ENCODE data around the gene RGL2. TPM values are rescaled to one million over a fixed set of nuclear protein-coding genes. Genes with fewer than 3 reads are reported as not detected.

RGL2 gene
- total RNA-seq: 20.6 and 26.8 TPM in 2 replicates

GRCh38 chr6:33298773-33299236 lies at the start of gene RGL2:
Gene RGL2, minus strand, starts transcription at chr6:33298942. Its CDS starts 332 bp downstream, at chr6:33298610.

GRCh38 chr6:33317669-33318425 lies 19.1 kb upstream of the RGL2 start, which contains the start of gene ZBTB22:
Gene ZBTB22, minus strand, starts transcription at chr6:33317744. Its CDS starts 828 bp downstream, at chr6:33316916.

DNA sequence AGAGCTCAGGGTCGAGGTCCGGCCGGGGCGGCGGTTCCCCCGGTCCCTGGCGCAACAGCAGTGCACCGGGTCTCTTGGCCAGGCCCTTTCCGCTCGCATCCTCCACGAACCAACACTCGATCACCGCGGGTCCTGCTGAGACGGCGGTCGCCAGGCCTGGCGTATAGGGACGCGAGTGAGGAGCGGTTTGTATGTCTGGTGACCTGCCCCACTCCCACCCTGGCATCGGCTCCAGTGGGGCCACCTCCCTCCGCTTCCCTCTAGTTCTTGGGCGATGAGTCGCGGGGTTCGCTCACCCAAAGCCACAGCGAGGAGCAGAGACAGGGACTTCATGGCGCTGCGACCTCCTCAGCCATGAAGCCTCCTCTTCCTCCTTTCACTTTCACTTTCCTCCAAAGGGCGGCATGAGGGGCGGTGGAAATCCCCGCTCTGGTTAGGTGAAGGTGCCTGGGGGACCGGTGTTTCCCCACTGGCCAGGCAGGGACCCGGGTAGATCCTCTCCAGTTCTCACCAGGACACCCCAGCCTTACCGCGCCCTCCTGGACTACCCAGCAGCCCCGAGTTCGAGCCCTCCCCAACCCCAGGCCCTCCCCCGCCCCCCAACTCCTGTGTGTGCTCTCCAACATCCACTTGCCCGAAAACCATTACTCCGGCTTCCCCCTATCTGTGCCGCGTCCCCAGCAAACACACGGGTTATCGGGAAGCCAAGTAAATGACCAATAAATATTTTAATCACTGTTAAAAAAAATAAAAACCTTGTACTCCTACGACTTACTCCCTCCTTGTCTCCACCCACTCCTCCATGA lies 15.2 kb upstream of the RGL2 start, which contains the start of gene TAPBP:
TSS of gene TAPBP (minus strand) at position 370 of the 806 bp plus-strand sequence. CDS start at position 333, 37 bp downstream.

GRCh38 chr6:33288921-33289783 lies 9.6 kb downstream of the RGL2 start, which contains the start of the genes PFDN6 and WDR46:
Gene PFDN6, plus strand, starts transcription at chr6:33289601. Its CDS starts 256 bp downstream, at chr6:33289857.
Gene WDR46, minus strand, starts transcription at chr6:33289239. Its CDS starts 69 bp downstream, at chr6:33289170.

DNA sequence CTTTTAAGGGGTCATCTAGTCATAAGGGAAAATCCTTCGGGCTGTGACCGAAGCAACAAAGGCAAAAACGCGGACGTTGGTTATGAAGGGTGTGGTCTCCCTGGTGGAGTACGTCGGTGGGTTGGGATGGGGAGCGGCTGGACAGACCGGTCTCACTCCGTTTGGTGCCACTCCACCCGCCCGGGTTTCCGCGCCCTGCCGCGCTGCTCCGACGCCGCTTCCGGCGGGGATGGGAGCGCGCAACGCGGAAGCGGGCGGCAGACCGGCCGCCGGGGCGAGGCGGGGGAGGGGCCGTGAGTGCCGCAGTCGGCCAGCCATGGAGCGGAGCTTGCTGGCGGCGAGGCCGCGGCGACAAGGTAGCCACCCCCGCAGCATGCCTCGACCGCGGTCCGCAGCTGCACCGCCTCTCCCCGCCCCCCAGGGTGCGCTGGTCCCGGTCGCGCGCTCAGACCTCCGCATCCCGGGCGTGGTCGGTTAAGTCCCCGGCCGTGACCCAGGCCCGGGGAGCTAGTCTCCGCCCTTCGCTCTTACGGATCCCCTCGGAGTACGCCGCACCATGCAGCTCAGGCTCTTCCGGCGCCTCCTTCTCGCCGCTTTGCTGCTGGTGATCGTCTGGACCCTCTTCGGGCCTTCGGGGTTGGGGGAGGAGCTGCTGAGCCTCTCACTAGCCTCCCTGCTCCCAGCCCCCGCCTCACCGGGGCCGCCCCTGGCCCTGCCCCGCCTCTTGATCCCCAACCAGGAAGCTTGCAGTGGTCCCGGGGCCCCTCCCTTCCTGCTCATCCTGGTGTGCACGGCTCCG lies 21.7 kb downstream of the RGL2 start, which contains the start of gene B3GALT4:
TSS of gene B3GALT4 (plus strand) at position 260 of the 799 bp plus-strand sequence. CDS start at position 557, 297 bp downstream.

GRCh38 chr6:33271468-33272274 lies 27.1 kb downstream of the RGL2 start, which contains the start of the genes RPS18 and VPS52:
Gene RPS18, plus strand, starts transcription at chr6:33272075. Its CDS starts 45 bp downstream, at chr6:33272120.
Gene VPS52, minus strand, starts transcription at chr6:33271876. Its CDS starts 201 bp downstream, at chr6:33271675.

Other genes starting within 250 kb of the RGL2 start
- 6.7 and 12.2 TPM in 2 replicates for gene HLA-DPA1, start 225.3 kb downstream of the RGL2 start, total RNA-seq
- 10.9 and 18.3 TPM in 2 replicates for gene HLA-DPB1, start 223.0 kb downstream of the RGL2 start, total RNA-seq
- 0.61 and 0.65 TPM in 2 replicates for gene COL11A2, start 106.5 kb downstream of the RGL2 start, total RNA-seq
- gene RXRB, start 98.3 kb downstream of the RGL2 start, total RNA-seq: 28.4 and 30.5 TPM in 2 replicates
- gene SLC39A7, start 98.1 kb downstream of the RGL2 start, total RNA-seq: 132 and 144 TPM in 2 replicates
- gene HSD17B8, start 94.3 kb downstream of the RGL2 start, total RNA-seq: 5.0 and 5.2 TPM in 2 replicates
- gene RING1, start 90.4 kb downstream of the RGL2 start, total RNA-seq: 23.4 and 24.3 TPM in 2 replicates
- gene VPS52, start 27.1 kb downstream of the RGL2 start, total RNA-seq: 43.7 and 47.2 TPM in 2 replicates
- gene RPS18, start 26.9 kb downstream of the RGL2 start, total RNA-seq: 1,654 and 1,656 TPM in 2 replicates
- gene B3GALT4, start 21.8 kb downstream of the RGL2 start, total RNA-seq: 10.6 and 12.8 TPM in 2 replicates
- 61.9 and 68.6 TPM in 2 replicates for gene WDR46, start 9.7 kb downstream of the RGL2 start, total RNA-seq
- 11.5 and 11.7 TPM in 2 replicates for gene PFDN6, start 9.3 kb downstream of the RGL2 start, total RNA-seq
- gene TAPBP, start 15.1 kb upstream of the RGL2 start, total RNA-seq: 132 and 146 TPM in 2 replicates
- 22.7 and 25.7 TPM in 2 replicates for gene ZBTB22, start 18.8 kb upstream of the RGL2 start, total RNA-seq
- gene DAXX, start 24.0 kb upstream of the RGL2 start, total RNA-seq: 42.5 and 50.6 TPM in 2 replicates
- 2.9 TPM in 2 replicates for gene KIFC1, start 92.9 kb upstream of the RGL2 start, total RNA-seq
- gene PHF1, start 112.1 kb upstream of the RGL2 start, total RNA-seq: 30.7 and 31.0 TPM in 2 replicates
- 84.7 and 114 TPM in 2 replicates for gene CUTA, start 119.2 kb upstream of the RGL2 start, total RNA-seq
- 6.1 and 8.8 TPM in 2 replicates for gene SYNGAP1, start 121.1 kb upstream of the RGL2 start, total RNA-seq
- gene ZBTB9, start 155.6 kb upstream of the RGL2 start, total RNA-seq: 3.5 and 4.2 TPM in 2 replicates